H1 (cell line): Measurements from ENCODE around the gene EXOSC7. TPM values are rescaled to one million over a fixed set of nuclear protein-coding genes. Genes with fewer than 3 reads are reported as not detected.

Experiments
- FOSL1 ChIP-seq: IDR thresholded peaks from 2 replicates; pipeline ENCODE4 v1.6.1; 2011; ENCODE audit warnings: mild to moderate bottlenecking, low read depth, low read length, moderate library complexity; ENCODE audit not compliant: insufficient read depth
- RFX5 ChIP-seq: IDR thresholded peaks from 2 replicates; pipeline ENCODE4 v1.6.1; 2011; ENCODE audit warnings: low read depth, low read length, improper control_type of control experiment, borderline replicate concordance
- polyA plus RNA-seq, 7 experiments: library from polyadenylated mRNA; depleted of rRNA in 3 of 7; stranded (reverse) in 5 of 7; unstranded in 2 of 7; fragments of >200 nt in 5 of 7; fragments of 200-250 nt in 2 of 7; gene quantifications; 1 replicate in 5 of 7; 2 replicates in 1 of 7; 4 replicates in 1 of 7; pipeline versions ENCODE4 v1.2.1 to v1.2.3, GENCODE V29; 2011 to 2013; ENCODE audit warnings: missing spikeins in 2 of 7, mixed read lengths in 2 of 7
- total RNA-seq: library from RNA; stranded (reverse); fragmentation: NEBNext Ultra II Directional; extraction: Animal tissue kit (Norgen Biotek cat#: 25700); gene quantifications from 2 replicates; pipeline ENCODE4 v1.2.1, GENCODE V29; 2021

The EXOSC7 gene
- total and polyA plus RNA-seq, 2 of the 8 experiments (the other 6 are each of a cell fraction or from before 2014, with no cell fraction given), result 92.7 to 94.5 TPM

- TF ChIP-seq FOSL1, result no peak
- no peak for TF ChIP-seq RFX5
These were observed 49.1 kb upstream of the EXOSC7 start (continued) for GRCh38 chr3:44926921-44927320.
